Measurements from ENCODE around the gene LAMC2.

DNA sequence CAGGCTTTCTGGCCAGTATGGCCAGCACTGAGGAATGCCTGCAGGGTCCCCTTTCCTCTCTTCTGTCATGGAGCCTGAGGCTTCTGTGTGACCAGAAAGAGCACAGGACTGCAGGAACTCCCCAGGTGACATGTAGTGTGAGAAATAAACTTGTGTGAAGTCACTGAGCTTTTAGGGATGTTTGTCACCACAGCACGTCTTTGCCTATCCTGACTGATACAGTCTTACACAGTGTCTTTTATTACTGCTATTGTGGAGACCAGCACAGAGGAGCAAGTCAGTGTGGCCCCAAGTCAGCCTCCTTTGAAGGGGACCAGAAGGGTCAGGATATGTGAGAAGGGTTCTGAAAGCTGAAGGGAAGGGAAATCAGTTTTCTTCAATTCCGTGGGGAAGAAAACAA, 102.5 kb downstream of the LAMC2 start:
- TF ChIP-seq POLR2AphosphoS5 (IDR thresholded peaks at IDR 0.05): no peak
- TF ChIP-seq, protein P1, sequence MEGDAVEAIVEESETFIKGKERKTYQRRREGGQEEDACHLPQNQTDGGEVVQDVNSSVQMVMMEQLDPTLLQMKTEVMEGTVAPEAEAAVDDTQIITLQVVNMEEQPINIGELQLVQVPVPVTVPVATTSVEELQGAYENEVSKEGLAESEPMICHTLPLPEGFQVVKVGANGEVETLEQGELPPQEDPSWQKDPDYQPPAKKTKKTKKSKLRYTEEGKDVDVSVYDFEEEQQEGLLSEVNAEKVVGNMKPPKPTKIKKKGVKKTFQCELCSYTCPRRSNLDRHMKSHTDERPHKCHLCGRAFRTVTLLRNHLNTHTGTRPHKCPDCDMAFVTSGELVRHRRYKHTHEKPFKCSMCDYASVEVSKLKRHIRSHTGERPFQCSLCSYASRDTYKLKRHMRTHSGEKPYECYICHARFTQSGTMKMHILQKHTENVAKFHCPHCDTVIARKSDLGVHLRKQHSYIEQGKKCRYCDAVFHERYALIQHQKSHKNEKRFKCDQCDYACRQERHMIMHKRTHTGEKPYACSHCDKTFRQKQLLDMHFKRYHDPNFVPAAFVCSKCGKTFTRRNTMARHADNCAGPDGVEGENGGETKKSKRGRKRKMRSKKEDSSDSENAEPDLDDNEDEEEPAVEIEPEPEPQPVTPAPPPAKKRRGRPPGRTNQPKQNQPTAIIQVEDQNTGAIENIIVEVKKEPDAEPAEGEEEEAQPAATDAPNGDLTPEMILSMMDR (IDR thresholded peaks at IDR 0.05): no peak
